ENCODE measurements around the gene AADACL2.

The AADACL2 gene

GRCh38 chr3:151795276-151795675 lies 61.5 kb downstream of the AADACL2 start:
- Histone ChIP-seq H3K27ac (ENCODE audit: low read depth in 2 of 2, low read length in 2 of 2) (no peak overlapping the region), H3K27me3 (ENCODE audit: control insufficient read depth in 2 of 2, insufficient read depth in 2 of 2, low read length in 2 of 2) (no peaks in the 10 kb centered on the region), H3K4me3 (ENCODE audit: low read length in 2 of 2) (no peak overlapping the region), H3K9me3 (ENCODE audit: control insufficient read depth in 2 of 2, low read length in 2 of 2) (no peaks in the 10 kb centered on the region), H3K4me1 (ENCODE audit: control insufficient read depth in 2 of 2, insufficient read depth in 2 of 2, low read length in 2 of 2) (no peaks in the 10 kb centered on the region), H3K36me3 (ENCODE audit: control insufficient read depth in 2 of 2, insufficient read depth in 2 of 2, low read length in 2 of 2) (no peaks in the 10 kb centered on the region), H3K9ac (ENCODE audit: low read depth in 1 of 2, low read length in 2 of 2) (no peak overlapping the region)

GRCh38 chr3:151796105-151796680 lies 62.5 kb downstream of the AADACL2 start:
- no peaks in the 10 kb centered on the region for H3K27me3 ChIP-seq (ENCODE audit: control insufficient read depth in 2 of 2, insufficient read depth in 2 of 2, low read length in 2 of 2)
- no peak overlapping the region for H3K4me3 ChIP-seq (ENCODE audit: low read length in 2 of 2)
- H3K27ac ChIP-seq (ENCODE audit: low read depth in 2 of 2, low read length in 2 of 2) = no peak overlapping the region
- H3K9ac ChIP-seq (ENCODE audit: low read depth in 1 of 2, low read length in 2 of 2) = no peak overlapping the region
- no peaks in the 10 kb centered on the region for H3K36me3 ChIP-seq (ENCODE audit: control insufficient read depth in 2 of 2, insufficient read depth in 2 of 2, low read length in 2 of 2)
- H3K9me3 ChIP-seq (ENCODE audit: control insufficient read depth in 2 of 2, low read length in 2 of 2) = no peaks in the 10 kb centered on the region
- H3K4me1 ChIP-seq (ENCODE audit: control insufficient read depth in 2 of 2, insufficient read depth in 2 of 2, low read length in 2 of 2) = no peaks in the 10 kb centered on the region

- H3K4me1 ChIP-seq (ENCODE audit: control insufficient read depth in 2 of 2, insufficient read depth in 2 of 2, low read length in 2 of 2) = no peaks in the 10 kb centered on the region
- no peak overlapping the region for H3K4me3 ChIP-seq (ENCODE audit: low read length in 2 of 2)
- H3K9me3 ChIP-seq (ENCODE audit: control insufficient read depth in 2 of 2, low read length in 2 of 2) = no peaks in the 10 kb centered on the region
- H3K36me3 ChIP-seq (ENCODE audit: control insufficient read depth in 2 of 2, insufficient read depth in 2 of 2, low read length in 2 of 2) = no peaks in the 10 kb centered on the region
- no peaks in the 10 kb centered on the region for H3K27me3 ChIP-seq (ENCODE audit: control insufficient read depth in 2 of 2, insufficient read depth in 2 of 2, low read length in 2 of 2)
- no peak overlapping the region for H3K27ac ChIP-seq (ENCODE audit: low read depth in 2 of 2, low read length in 2 of 2)
- H3K9ac ChIP-seq (ENCODE audit: low read depth in 1 of 2, low read length in 2 of 2) = no peak overlapping the region
These were observed 64.7 kb downstream of the AADACL2 start for GRCh38 chr3:151798466-151798865.

GRCh38 chr3:151800431-151800830 lies 66.7 kb downstream of the AADACL2 start:
- Histone ChIP-seq H3K27ac (ENCODE audit: low read depth in 2 of 2, low read length in 2 of 2) (no peak overlapping the region), H3K9ac (ENCODE audit: low read depth in 1 of 2, low read length in 2 of 2) (no peak overlapping the region)

GRCh38 chr3:151804267-151804666 lies 70.5 kb downstream of the AADACL2 start:
- H3K9me3 ChIP-seq (ENCODE audit: control insufficient read depth in 2 of 2, low read length in 2 of 2) = no peaks in the 10 kb centered on the region
- H3K27me3 ChIP-seq (ENCODE audit: control insufficient read depth in 2 of 2, insufficient read depth in 2 of 2, low read length in 2 of 2) = no peaks in the 10 kb centered on the region
- H3K4me3 ChIP-seq (ENCODE audit: low read length in 2 of 2) = no peak overlapping the region
- no peaks in the 10 kb centered on the region for H3K4me1 ChIP-seq (ENCODE audit: control insufficient read depth in 2 of 2, insufficient read depth in 2 of 2, low read length in 2 of 2)
- no peak overlapping the region for H3K27ac ChIP-seq (ENCODE audit: low read depth in 2 of 2, low read length in 2 of 2)
- no peak overlapping the region for H3K9ac ChIP-seq (ENCODE audit: low read depth in 1 of 2, low read length in 2 of 2)
- no peaks in the 10 kb centered on the region for H3K36me3 ChIP-seq (ENCODE audit: control insufficient read depth in 2 of 2, insufficient read depth in 2 of 2, low read length in 2 of 2)

More at GRCh38 chr3:151800431-151800830, 66.7 kb downstream of the AADACL2 start:
- Histone ChIP-seq H3K36me3 (ENCODE audit: control insufficient read depth in 2 of 2, insufficient read depth in 2 of 2, low read length in 2 of 2) (no peaks in the 10 kb centered on the region), H3K4me3 (ENCODE audit: low read length in 2 of 2) (no peak overlapping the region), H3K9me3 (ENCODE audit: control insufficient read depth in 2 of 2, low read length in 2 of 2) (no peaks in the 10 kb centered on the region), H3K27me3 (ENCODE audit: control insufficient read depth in 2 of 2, insufficient read depth in 2 of 2, low read length in 2 of 2) (no peaks in the 10 kb centered on the region), H3K4me1 (ENCODE audit: control insufficient read depth in 2 of 2, insufficient read depth in 2 of 2, low read length in 2 of 2) (no peaks in the 10 kb centered on the region)

GRCh38 chr3:151806838-151807237 lies 73.1 kb downstream of the AADACL2 start:
- Histone ChIP-seq H3K9me3 (ENCODE audit: control insufficient read depth in 2 of 2, low read length in 2 of 2) (no peaks in the 10 kb centered on the region), H3K27ac (ENCODE audit: low read depth in 2 of 2, low read length in 2 of 2) (no peak overlapping the region), H3K4me3 (ENCODE audit: low read length in 2 of 2) (no peak overlapping the region), H3K4me1 (ENCODE audit: control insufficient read depth in 2 of 2, insufficient read depth in 2 of 2, low read length in 2 of 2) (no peaks in the 10 kb centered on the region), H3K27me3 (ENCODE audit: control insufficient read depth in 2 of 2, insufficient read depth in 2 of 2, low read length in 2 of 2) (no peaks in the 10 kb centered on the region), H3K36me3 (ENCODE audit: control insufficient read depth in 2 of 2, insufficient read depth in 2 of 2, low read length in 2 of 2) (no peaks in the 10 kb centered on the region), H3K9ac (ENCODE audit: low read depth in 1 of 2, low read length in 2 of 2) (no peak overlapping the region)

Data from mucosa of rectum (tissue), 2 donors.